NCI-H1436 (cell line): ENCODE results near the gene TARS3.

Experiments
- DNase-seq: peaks from one replicate; lab custom pipeline; 2025; lab: John Stamatoyannopoulos, UW

Gene TARS3

GRCh38 chr15:101604124-101604874 is 120.0 kb downstream of the TARS3 start:
- no peak for DNase-seq
